HS-27A (cell line): Measurements from ENCODE around the gene SOX4.
"Not testable (repeated sequence)": the region's sequence is repeated elsewhere in the genome, so short reads cannot be mapped to it uniquely, and the experiment has no call there.

Source experiments
- DNase-seq: peaks from one replicate; pipeline ENCODE4 v3.0.0-alpha.2; 2012; ENCODE audit warnings: low read depth, missing footprints

Gene SOX4

GRCh38 chr6:21593412-21593926 lies at the start of gene SOX4:
SOX4 (plus strand) TSS chr6:21593751; CDS start chr6:21594535, 784 bp downstream.
- peak; percentile 89 for DNase-seq

GRCh38 chr6:21552286-21552685 lies 41.3 kb upstream of the SOX4 start:
- not testable (repeated sequence) for DNase-seq

- DNase-seq, result no peak
Measured at GRCh38 chr6:21554286-21554685, 39.3 kb upstream of the SOX4 start.

GRCh38 chr6:21555197-21555596 lies 38.4 kb upstream of the SOX4 start:
- DNase-seq, result no peak

- no peak for DNase-seq
Measured at GRCh38 chr6:21556511-21556910, 37.0 kb upstream of the SOX4 start.

- DNase-seq, result no peak
Measured at GRCh38 chr6:21556968-21557721, 36.4 kb upstream of the SOX4 start.

- no peak for DNase-seq
Measured at GRCh38 chr6:21559238-21559637, 34.3 kb upstream of the SOX4 start.

GRCh38 chr6:21560249-21560648 lies 33.3 kb upstream of the SOX4 start:
- no peak for DNase-seq

GRCh38 chr6:21565431-21565830 lies 28.1 kb upstream of the SOX4 start:
- no peak for DNase-seq

- no peak for DNase-seq
Measured at GRCh38 chr6:21578523-21578922, 15.0 kb upstream of the SOX4 start.

GRCh38 chr6:21582651-21583050 lies 10.9 kb upstream of the SOX4 start:
- DNase-seq, result no peak

GRCh38 chr6:21586300-21586699 lies 7.3 kb upstream of the SOX4 start:
- no peak for DNase-seq

GRCh38 chr6:21586740-21587178 lies 6.8 kb upstream of the SOX4 start:
- no peak for DNase-seq

- DNase-seq, result no peak
Measured at GRCh38 chr6:21587179-21587960, 6.2 kb upstream of the SOX4 start.

- no peak for DNase-seq
Measured at GRCh38 chr6:21587961-21588480, 5.5 kb upstream of the SOX4 start.

- no peak for DNase-seq
Measured at GRCh38 chr6:21588481-21589351, 4.8 kb upstream of the SOX4 start.

GRCh38 chr6:21589352-21590345 lies 3.9 kb upstream of the SOX4 start:
- DNase-seq, result no peak

GRCh38 chr6:21590346-21590745 lies 3.2 kb upstream of the SOX4 start:
- DNase-seq, result no peak

- no peak for DNase-seq
Measured at GRCh38 chr6:21591446-21591845, 2.1 kb upstream of the SOX4 start.

GRCh38 chr6:21592953-21593352 lies 598 bp upstream of the SOX4 start:
- DNase-seq, result no peak
